SK-MEL-5 (cell line): ENCODE measurements around the gene LRP1. TPM values are rescaled to one million over a fixed set of nuclear protein-coding genes. Genes with fewer than 3 reads are reported as not detected.
A peak's percentile ranks its signal among the peaks of the same experiment; 100 is the strongest.

Source experiments
- DNase-seq: peaks from one replicate; pipeline ENCODE4 v3.0.0-alpha.2; 2016; ENCODE audit warnings: low read depth, low spot score
- in situ Hi-C: cut with HindIII; loops from 2 replicates; pipeline ENCODE4 v1.10.0; 2016; ENCODE audit warnings: low sequenced_read_pairs, high pct_unique_total_duplicates, low pct_unique_long_range_greater_than_20kb
- total RNA-seq: library from RNA; depleted of rRNA; stranded (reverse); fragments of >200 nt; shearing (Covaris generic); gene quantifications from 2 replicates; pipeline ENCODE4 v1.2.3, GENCODE V29; 2014

The LRP1 gene
- total RNA-seq, 1 experiment from 2014 or later = 4.2 TPM

DNA sequence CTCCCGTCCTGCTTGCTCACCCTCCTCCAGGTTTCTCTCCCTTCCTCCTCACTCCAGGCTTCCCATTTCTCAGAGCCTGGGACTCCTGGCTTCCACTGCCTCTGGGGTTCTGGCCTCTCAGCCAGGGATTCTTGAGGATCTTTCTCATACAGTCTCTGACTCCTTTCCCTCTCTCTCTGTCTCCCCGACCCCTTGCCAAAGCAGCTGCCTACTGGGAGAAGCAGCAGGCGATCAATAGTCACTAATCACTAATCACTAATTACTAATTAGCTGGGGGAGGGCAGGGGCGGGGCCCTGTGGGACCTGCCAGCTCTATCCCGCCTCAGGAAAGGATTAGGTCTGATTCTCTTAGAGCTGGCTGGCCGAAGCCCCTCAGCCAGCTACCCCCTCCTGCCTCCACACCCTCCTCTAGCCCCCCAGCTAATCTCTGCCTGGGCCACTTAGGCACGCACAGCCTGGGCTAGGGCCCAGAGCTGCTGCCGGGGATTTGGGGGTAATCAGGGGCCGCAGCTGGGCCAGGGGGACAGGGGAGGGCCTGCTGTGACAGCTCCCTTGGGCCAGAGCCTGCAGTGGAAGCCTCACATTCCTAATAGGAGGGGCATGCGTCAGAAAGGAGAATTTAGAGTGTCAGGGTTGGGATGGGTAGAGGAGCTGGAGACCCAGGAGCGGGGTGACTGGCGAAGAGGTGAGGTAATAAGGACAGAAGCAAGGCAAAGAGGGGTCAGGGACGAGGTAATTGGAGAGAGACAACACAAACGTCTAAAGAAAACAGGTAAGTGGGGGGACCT lies 91.1 kb downstream of the LRP1 start:
- DNase-seq = no peak
- in situ Hi-C loops = no loop called here

DNA sequence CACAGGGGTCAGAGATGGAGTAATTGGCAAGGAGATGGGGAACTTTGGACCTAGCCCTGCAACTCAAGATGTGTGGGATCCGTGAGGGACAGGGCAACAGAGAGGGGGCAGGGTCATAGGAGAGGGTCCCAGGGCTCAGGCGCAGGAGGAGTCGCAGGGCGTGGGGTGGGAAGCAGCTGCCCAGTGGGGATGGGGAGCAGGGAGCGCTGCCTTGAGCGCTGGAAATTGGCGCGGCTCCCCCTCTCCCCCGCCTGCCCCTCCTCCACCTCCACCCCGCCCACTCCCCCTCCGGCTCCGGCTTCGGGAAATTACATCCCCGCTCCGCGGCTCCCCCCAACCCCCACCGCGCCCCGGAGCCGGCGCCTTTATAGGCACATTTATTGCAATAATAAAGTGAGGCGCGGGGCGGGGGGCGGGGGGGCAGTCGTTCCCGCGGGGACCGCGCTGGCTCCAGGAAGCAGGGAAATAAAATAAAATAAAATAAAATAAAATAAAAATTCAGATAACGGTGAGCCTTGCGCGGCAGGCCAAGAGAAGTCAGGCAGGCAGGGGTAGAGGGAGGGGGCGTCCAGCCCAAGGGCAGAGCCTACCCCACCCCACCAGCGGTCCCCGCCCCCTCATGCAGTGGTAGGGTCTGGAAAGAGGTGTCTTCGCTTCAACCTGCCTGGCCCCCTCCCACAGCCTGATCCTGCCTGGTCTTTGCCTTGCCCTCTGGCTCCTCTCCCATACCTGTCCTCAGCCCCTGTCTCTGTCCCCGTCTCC lies 91.9 kb downstream of the LRP1 start:
- no peak for DNase-seq
- in situ Hi-C loops = no loop called here

DNA sequence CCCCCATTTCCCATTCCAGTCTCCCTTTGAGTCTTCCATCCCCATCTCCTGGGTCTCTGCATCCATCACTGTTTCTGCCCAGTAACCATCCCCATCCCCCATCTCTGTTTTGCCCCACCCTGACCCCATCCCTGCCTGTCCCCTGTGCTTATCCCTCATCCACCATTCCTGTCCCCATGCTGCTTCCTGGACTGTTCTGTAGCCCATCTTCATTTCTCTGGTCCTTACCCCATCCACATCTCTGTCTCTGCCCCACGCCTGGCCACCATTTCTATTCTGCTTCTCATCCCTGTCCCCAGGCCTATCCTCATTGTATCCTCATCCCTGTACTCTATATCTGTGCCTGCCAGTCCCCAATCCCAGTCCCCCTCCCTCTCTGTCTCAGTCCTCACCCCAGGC lies 92.5 kb downstream of the LRP1 start:
- no peak for DNase-seq
- in situ Hi-C loops = no loop called here

DNA sequence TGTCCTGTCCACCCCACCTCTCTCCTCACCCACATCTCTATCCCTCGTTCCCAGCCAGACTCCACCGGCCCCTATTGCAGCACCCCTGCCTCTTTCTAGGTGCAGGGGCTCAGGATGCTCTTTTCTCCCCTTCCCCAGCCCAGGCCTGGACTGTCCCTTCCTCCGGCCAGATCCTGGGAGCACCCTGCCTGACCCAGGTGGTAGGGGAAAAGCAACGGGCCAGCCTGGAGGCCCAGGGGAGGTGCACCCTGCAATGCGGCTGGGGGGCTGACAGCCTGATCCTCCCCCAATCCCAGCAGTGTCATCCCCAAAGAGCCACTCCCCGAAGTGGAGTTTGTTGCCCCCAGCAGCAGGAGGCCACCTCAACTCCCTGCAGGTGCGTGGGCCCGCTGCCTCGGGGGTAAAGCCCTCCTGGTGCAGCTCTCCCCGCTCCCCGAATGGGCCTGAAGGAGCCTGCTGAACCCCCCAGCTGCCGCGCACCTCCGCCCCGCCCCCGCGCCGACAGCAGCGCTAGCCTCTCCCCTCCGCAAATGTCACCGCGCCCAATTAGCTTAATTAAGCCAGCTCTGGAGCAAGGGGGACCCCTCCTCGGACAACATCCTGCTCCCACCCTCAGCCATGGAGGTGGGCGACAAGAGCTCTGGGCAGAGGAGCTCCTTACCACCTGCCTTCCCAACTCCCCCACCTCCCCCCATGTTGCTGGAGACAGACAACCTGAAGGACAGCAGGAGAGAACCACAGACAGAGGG lies 93.1 kb downstream of the LRP1 start:
- in situ Hi-C loops = no loop called here
- DNase-seq = no peak

DNA sequence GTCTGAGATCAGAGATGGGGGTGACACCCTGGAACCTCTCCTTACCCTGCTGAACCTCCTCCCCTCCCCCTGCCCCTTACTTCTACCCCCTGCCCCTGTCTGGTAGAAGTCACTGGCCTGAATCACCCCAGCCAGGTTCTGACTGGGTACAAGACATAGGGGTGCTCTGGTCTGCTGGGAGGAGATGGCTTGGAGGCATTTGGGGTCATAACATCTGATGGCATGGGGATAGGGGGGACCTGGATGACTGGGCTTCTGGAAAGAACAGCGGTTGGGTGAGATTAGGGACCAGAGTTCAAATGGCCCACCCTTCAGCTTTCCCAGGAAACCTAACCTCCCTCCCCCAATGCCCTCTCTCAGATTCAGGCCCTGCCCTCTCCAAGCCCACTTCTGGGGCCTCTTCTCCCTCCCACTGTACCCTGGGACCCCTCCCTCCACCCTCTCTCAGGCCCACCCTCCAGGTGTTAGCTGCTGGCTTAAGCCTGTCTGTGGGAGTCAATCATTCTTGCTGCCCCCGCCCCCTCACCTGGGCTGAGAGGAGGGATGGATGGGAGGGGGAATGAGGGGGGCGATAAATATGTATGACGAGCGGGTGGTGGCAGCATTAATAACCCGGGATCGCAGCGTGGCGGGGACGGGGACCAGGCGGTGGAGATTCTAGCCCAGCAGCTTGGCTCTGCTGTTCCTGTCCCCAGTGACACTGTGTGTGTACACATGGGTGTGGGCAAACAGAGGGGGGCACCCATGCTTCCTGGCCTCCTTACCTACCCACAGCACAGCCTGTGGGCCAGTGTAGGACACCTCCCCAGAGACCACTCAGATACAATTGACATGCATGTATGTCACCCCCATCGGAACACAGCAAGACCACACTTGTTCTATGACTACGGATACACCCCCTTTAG lies 94.3 kb downstream of the LRP1 start:
- in situ Hi-C loops = no loop called here
- DNase-seq = no peak

DNA sequence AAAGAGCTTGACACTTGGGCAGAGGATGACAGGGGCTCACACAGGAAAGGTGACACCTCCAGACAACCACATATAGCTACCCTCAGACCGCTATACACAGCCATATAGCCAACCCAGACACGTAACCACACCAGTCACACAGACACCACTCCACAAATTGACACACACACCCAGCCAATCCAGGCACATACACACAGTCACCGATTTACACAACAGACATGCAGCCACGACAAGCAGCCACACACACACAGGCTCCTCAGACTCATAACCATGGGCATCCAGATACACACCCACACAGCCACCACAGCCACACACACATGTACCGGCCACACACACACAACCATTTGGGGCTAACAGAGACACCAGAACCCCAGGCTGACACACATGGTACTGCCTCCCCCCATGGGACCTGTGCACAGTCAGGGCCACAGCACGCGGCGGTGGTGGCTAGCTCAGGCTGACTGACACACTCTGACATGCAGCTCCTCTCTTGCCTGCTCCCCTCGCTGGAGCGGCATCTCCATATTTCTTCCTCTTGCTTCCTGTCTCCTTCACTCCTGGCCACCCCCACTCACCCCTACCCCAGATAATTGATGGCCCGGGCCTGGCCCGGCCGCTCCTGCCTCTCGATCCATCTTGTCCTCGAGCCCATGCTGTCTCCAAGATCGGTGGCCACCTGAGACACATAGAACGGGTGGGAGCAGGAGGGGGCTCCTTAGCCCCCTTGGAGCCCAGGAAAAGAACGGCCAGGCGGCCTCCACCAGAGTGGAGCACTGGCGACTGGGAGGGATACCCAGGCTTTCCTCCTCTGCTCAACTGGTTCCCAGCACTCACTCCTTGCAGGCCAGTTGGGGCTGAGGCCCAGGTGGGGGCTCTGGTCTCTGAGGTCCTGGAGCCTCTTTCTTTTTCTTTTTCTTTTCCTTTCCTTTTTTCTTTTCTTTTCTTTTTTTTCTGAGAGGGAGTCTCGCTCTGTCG lies 95.2 kb downstream of the LRP1 start:
- DNase-seq = no peak
- in situ Hi-C loops = no loop called here

DNA sequence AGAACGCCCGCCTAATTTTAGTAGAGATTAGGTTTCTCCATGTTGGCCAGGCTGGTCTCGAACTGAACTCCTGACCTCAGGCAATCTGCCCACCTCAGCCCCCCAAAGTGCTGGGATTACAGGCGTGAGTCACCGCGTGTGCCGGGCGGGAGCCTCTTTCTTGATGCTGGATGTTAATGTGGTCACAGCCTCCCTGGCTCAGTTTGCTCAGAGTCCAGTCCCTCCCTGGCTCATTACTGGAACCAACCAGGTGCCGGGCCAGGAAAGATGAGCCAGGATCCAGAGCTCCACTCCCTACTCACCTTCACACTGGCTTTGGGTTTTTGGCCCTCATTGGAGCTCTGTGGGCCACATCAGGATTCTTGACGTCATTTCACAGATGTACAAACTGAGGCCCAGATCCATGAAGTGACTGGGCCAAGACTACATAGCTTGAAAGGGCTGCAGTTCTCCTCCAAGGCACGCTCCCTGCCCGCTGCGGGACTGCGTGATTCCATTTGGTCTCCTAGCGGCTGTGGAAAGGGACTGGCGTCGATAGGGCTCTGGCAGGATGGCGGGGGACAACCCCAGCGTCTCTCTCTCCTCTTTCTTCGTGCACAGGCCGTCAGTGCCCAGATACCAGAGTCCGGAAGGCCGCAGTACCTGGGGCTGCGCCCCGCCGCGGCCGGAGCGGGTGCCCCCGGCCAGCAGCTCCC lies 96.1 kb downstream of the LRP1 start:
- in situ Hi-C loops = no loop called here
- DNase-seq = no peak

DNA sequence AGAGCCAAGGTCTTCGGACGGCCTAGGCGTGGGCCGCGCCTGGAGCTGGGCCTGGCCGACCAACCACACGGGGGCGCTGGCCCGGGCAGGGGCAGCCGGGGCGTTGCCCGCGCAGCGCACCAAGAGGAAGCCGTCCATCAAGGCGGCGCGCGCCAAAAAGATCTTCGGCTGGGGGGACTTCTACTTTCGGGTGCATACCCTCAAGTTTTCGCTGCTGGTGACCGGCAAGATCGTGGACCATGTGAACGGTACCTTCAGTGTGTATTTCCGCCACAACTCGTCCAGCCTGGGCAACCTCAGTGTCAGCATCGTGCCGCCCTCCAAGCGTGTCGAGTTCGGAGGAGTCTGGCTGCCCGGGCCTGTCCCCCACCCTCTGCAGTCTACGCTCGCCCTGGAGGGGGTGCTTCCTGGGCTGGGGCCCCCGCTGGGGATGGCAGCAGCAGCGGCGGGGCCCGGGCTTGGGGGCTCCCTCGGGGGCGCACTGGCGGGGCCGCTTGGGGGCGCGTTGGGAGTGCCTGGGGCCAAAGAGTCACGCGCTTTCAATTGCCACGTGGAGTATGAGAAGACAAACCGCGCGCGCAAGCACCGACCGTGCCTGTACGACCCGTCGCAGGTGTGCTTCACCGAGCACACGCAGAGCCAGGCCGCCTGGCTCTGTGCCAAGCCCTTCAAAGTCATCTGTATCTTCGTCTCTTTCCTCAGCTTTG lies 96.8 kb downstream of the LRP1 start:
- in situ Hi-C loops = no loop called here
- DNase-seq = no peak

DNA sequence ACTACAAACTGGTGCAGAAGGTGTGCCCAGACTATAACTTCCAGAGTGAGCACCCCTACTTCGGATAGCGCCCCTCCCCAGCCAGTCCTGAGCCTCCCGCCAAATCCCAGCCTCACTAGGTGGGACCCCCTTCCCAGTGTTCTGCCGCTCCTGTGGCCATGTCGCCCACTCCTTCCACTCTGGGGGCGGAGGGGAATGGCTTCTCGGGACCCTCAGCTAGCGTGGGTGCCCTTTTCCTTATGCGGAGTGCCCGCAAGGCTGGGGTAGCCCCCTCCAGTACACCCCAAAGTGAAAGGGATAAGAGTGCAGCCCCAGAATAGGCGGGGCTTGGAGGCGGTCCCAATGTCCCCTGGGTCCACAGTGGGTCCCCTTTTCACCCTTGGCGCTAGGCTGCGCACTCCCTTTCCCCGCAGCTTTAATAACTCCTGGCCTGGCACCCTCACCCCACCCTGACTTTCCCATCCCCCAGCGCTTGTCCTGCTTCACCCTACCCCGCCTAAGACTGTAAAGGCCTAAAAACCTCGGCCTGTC lies 97.5 kb downstream of the LRP1 start:
- in situ Hi-C loops = no loop called here
- DNase-seq = no peak

DNA sequence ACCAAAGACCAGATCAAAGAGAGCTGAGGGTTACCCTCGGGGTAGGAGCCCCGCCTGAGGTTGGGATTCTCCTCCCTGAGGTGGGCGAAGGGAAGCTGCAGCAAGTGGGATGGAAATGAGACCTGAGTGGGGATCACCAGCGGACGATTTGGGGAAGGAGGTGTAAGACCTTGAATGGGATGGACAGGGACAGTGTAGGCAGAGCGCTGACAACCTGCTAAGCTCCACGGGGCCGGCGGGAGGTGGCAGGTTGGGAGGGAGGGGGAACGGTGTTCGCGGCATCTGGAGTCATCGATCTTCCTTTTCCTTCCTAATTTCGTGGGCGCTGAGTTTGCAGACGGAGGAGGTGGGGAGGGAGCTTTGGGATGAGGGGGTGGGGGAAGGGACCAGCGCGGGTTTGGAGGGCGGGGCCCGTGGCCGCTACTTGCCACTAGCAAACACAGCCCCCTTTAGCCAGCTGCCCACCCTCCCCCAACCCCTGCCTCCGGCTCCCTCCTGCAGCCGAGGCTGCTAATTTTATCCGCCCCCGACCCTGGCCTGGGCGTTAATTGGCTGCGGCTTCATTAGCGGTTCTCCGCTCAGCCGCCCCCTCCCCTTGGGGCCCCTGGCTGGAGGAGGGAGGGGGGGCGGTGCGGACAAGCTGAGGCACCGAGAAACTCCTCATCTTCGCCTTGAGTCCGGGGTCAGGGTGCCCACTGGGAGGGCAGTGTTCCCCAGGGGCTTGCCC lies 98.5 kb downstream of the LRP1 start:
- in situ Hi-C loops = no loop called here
- no peak for DNase-seq

DNA sequence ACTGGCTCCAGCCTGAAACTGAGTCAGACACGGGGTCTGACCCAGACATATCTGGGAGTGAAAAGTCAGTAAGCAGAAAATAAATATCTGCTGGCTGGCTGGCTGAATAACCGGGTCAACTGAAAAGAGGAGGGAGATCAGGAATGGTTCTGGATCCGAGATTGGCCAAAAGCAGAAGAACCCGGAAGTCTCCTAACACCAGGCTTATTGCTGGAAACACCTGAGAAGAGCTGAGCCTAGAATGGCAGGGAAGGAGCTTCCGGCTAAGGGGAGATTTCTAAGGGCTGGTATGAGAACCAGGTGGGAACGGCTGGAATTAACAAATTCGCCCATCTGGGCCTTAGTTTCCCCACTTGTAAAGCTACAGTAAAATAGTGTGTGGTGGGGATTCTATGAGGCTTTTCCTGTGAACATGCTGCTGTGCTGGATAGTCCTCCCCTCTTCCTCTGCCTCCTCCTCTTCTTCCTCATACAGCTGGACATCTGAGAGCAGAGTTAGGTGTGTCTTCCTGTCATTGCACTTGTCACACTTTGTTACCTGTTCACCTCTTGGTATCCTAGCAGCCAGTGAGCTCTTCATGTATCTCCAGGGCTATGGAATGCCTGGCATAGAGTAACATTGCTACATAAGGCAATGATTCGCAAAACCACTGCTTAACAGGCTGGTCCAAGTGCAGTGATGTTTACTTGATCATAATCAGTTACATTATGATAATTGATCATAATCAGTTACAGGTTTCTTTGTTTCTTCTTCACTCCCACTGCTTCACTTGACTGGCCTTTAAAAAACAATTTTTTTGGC lies 99.2 kb downstream of the LRP1 start:
- in situ Hi-C loops = no loop called here
- DNase-seq = no peak

DNA sequence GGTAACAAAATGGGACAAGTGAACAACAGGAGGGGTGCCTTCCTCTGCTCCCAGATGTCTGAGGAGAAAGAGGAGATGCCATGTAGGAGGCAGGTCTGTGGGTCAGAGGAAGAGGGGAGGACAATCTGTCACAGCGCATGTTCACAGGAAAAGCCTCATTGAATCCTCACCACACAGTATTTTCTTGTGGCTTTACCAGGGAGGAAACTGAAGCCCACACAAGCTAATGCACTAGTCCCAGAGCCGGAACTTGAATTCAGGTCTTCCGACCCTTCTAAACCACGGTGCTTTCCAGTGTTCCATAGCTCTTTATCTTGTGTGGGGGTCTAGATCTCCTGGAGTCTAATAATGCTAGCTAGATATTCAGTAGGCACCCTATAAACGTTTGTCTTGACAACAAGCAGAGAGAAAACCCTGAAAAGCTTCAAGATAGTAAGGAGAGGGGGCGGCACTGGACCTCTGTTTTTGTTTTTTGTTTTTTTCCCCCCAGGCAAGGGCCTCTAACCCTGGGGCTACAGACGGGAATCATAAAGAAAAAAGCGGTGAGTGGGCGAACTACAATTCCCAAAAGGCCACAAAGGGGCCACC lies 100.9 kb downstream of the LRP1 start:
- DNase-seq = peak; percentile 29
- in situ Hi-C loops = no loop called here

DNA sequence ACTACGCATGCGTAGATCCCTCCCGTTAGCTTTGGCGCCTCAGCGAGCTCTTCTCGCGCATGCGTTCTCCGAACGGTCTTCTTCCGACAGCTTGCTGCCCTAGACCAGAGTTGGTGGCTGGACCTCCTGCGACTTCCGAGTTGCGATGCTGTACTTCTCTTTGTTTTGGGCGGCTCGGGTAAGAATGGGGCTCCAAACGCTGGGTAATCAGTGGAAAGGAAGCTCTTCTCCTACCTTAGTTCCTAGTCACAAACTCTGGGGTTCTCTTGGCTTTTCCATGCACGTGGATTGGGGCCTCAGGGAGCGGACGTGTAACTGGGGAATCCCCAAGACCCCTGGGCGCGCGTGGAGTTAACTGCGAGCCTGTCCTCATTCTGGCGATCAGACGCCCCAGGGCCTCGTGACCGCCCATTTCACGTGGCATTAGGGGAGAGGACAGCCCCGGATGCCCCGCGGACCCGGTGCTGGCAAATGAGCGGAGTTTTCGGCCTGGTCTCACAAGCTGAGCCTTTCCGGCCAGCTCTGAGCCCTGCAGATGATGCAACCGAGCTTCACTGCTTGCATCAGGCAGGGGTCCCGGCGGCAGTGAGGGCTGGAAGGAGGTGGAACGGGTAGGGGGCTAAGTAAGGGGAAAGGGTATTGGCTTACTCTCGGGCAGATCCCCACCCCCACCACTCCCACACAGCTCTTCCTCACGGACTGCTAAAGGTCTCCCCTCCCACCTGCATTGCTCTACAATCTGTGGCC lies 101.5 kb downstream of the LRP1 start, which contains the start of gene SHMT2:
TSS of gene SHMT2 (plus strand) at position 78 of the 747 bp plus-strand sequence. CDS start at position 146, 68 bp downstream.
- DNase-seq = peak; percentile 98
- in situ Hi-C loops = no loop called here
